H1 (cell line): Measurements from ENCODE around the gene CWC27. TPM values are rescaled to one million over a fixed set of nuclear protein-coding genes. Genes with fewer than 3 reads are reported as not detected.

Experiments used
- CTCF ChIA-PET: fragments of 300-600 bp; sonication (Branson Sonifier 250); formaldehyde crosslinking; loops from one replicate; lab custom pipeline; 2021; ENCODE audit not compliant: partially characterized antibody; lab: Charles Lee
- POLR2A ChIA-PET: fragments of 300-600 bp; sonication (Branson Sonifier 250); formaldehyde crosslinking; loops from one replicate; lab custom pipeline; 2021; ENCODE audit warnings: inconsistent platforms; ENCODE audit not compliant: partially characterized antibody; lab: Charles Lee
- DNase-seq, 2 experiments: peaks; one replicate each; pipeline versions ENCODE4 v3.0.0 to v3.0.0-alpha.2; 2010 to 2022; ENCODE audit warnings: low spot score in 2 of 2, low read depth in 1 of 2, mixed read lengths in 1 of 2
- FAIRE-seq: peaks from 2 replicates; lab custom pipeline; 2011; peaks lifted over from hg19 to GRCh38; lab: Jason Lieb, UNC
- H2AFZ ChIP-seq: 2 replicates; pipeline ENCODE4 v1.8.1; 2012; ENCODE audit warnings: low read length, inconsistent platforms
- H2AK5ac ChIP-seq: 2 replicates; pipeline ENCODE4 v1.6.1; 2013; ENCODE audit warnings: low read depth, low read length
- H2BK120ac ChIP-seq: replicated peaks from 2 replicates; pipeline ENCODE3; 2013; ENCODE audit warnings: low read depth, low read length, inconsistent platforms
- H2BK12ac ChIP-seq: 2 replicates; pipeline ENCODE4 v1.6.1; 2013; ENCODE audit warnings: low read depth, low read length
- H2BK15ac ChIP-seq: 2 replicates; pipeline ENCODE4 v1.6.1; 2013; ENCODE audit warnings: low read length
- H2BK20ac ChIP-seq: 2 replicates; pipeline ENCODE4 v1.6.1; 2013; ENCODE audit warnings: low read length
- H2BK5ac ChIP-seq: 2 replicates; pipeline ENCODE4 v1.6.1; 2013; ENCODE audit warnings: low read depth, low read length
- H3K14ac ChIP-seq: 2 replicates; pipeline ENCODE4 v1.6.1; 2013; ENCODE audit warnings: inconsistent platforms; ENCODE audit not compliant: insufficient read length
- H3K18ac ChIP-seq: 2 replicates; pipeline ENCODE4 v1.6.1; 2013; ENCODE audit warnings: low read length; ENCODE audit errors: extremely low read depth
- H3K23ac ChIP-seq: 2 replicates; pipeline ENCODE4 v1.6.1; 2013; ENCODE audit warnings: inconsistent platforms; ENCODE audit not compliant: insufficient read length
- H3K23me2 ChIP-seq: 2 replicates; pipeline ENCODE4 v1.6.1; 2013; ENCODE audit warnings: low read depth, low read length
- H3K27ac ChIP-seq: 2 replicates; pipeline ENCODE4 v1.6.1; 2011; ENCODE audit warnings: low read depth, low read length, inconsistent platforms
- H3K27me3 ChIP-seq, 4 experiments: replicated peaks in 1 of 4; 1 replicate in 1 of 4; 2 replicates in 3 of 4; pipeline versions ENCODE4 v1.6.1 to v1.8.1; 2011 to 2013; ENCODE audit warnings: low read length in 3 of 4, mild to moderate bottlenecking in 3 of 4, inconsistent platforms in 2 of 4, mixed read lengths in 2 of 4, moderate library complexity in 1 of 4; ENCODE audit not compliant: control insufficient read depth in 3 of 4, insufficient read depth in 3 of 4; ENCODE audit errors: extremely low read depth in 1 of 4
- H3K36me3 ChIP-seq, 4 experiments: 2 replicates each; pipeline versions ENCODE4 v1.6.1 to v1.8.1; 2011 to 2013; ENCODE audit warnings: mild to moderate bottlenecking in 4 of 4, low read length in 3 of 4, moderate library complexity in 2 of 4, control low read depth in 1 of 4, inconsistent platforms in 1 of 4; ENCODE audit not compliant: insufficient read depth in 4 of 4, control insufficient read depth in 2 of 4
- H3K4ac ChIP-seq: replicated peaks from 2 replicates; pipeline ENCODE3; 2013; ENCODE audit warnings: low read length, low read depth, mixed read lengths, inconsistent platforms; ENCODE audit not compliant: insufficient read length
- H3K4me1 ChIP-seq, 4 experiments: replicated peaks in 1 of 4; 1 replicate in 1 of 4; 2 replicates in 3 of 4; pipeline versions ENCODE4 v1.6.1 to v1.8.1; 2011 to 2013; ENCODE audit warnings: low read length in 3 of 4, inconsistent platforms in 2 of 4, mixed read lengths in 1 of 4; ENCODE audit not compliant: insufficient read depth in 4 of 4, control insufficient read depth in 3 of 4
- H3K4me2 ChIP-seq, 2 experiments: 2 replicates each; pipeline versions ENCODE4 v1.6.1 to v1.8.1; 2011 to 2013; ENCODE audit warnings: low read depth in 2 of 2, low read length in 2 of 2, control low read depth in 1 of 2, inconsistent platforms in 1 of 2, mild to moderate bottlenecking in 1 of 2; ENCODE audit not compliant: insufficient read depth in 1 of 2
- H3K4me3 ChIP-seq, 4 experiments: fragments of 200-600, 300-600 bp in 1 of 4; sonication (generic), shearing (Covaris generic), sonication (Bioruptor Twin) in 1 of 4; 2 replicates each; pipeline versions ENCODE4 v1.5.1 to v1.8.1; 2011 to 2016; ENCODE audit warnings: low read length in 4 of 4, low read depth in 3 of 4, control low read depth in 2 of 4, inconsistent platforms in 2 of 4, mild to moderate bottlenecking in 2 of 4, mixed read lengths in 1 of 4, moderate library complexity in 1 of 4; ENCODE audit not compliant: insufficient read depth in 2 of 4; ENCODE audit errors: extremely low read depth in 1 of 4
- H3K56ac ChIP-seq: replicated peaks from 2 replicates; pipeline ENCODE3; 2013; ENCODE audit warnings: low read depth, mild to moderate bottlenecking, mixed read lengths, low read length, inconsistent platforms; ENCODE audit not compliant: insufficient read length
- H3K79me1 ChIP-seq: 2 replicates; pipeline ENCODE4 v1.6.1; 2013; ENCODE audit warnings: low read depth, low read length, control low read depth
- H3K79me2 ChIP-seq, 2 experiments: 2 replicates each; pipeline versions ENCODE4 v1.6.1 to v1.8.1; 2012 to 2013; ENCODE audit warnings: low read length in 2 of 2, mild to moderate bottlenecking in 2 of 2, inconsistent platforms in 1 of 2; ENCODE audit not compliant: insufficient read depth in 2 of 2, control insufficient read depth in 1 of 2
- H3K9ac ChIP-seq, 4 experiments: replicated peaks in 1 of 4; 1 replicate in 1 of 4; 2 replicates in 3 of 4; pipeline versions ENCODE4 v1.6.1 to v1.8.1; 2011 to 2013; ENCODE audit warnings: low read depth in 3 of 4, low read length in 3 of 4, control low read depth in 2 of 4, mild to moderate bottlenecking in 2 of 4, moderate library complexity in 2 of 4, inconsistent platforms in 1 of 4; ENCODE audit errors: extremely low read depth in 1 of 4
- H3K9me3 ChIP-seq, 2 experiments: 2 replicates each; pipeline versions ENCODE4 v1.6.1 to v1.8.1; 2012 to 2013; ENCODE audit warnings: mild to moderate bottlenecking in 2 of 2, moderate library complexity in 2 of 2, control low read depth in 1 of 2, inconsistent platforms in 1 of 2, low read depth in 1 of 2, low read length in 1 of 2, mixed read lengths in 1 of 2; ENCODE audit not compliant: insufficient read depth in 2 of 2
- H4K20me1 ChIP-seq, 2 experiments: replicated peaks in 1 of 2; 2 replicates each; pipeline versions ENCODE3 to v1.8.1; 2011 to 2013; ENCODE audit warnings: inconsistent platforms in 2 of 2, low read length in 2 of 2, mild to moderate bottlenecking in 1 of 2; ENCODE audit not compliant: insufficient read depth in 2 of 2, control insufficient read depth in 1 of 2
- H4K5ac ChIP-seq: 2 replicates; pipeline ENCODE4 v1.6.1; 2013; ENCODE audit warnings: low read length, low read depth, mixed read lengths, inconsistent platforms; ENCODE audit not compliant: insufficient read length
- H4K8ac ChIP-seq: 2 replicates; pipeline ENCODE4 v1.8.0; 2013; ENCODE audit warnings: mild to moderate bottlenecking, moderate library complexity, low read length, inconsistent platforms; ENCODE audit not compliant: insufficient read depth; ENCODE audit errors: extremely low read depth
- H4K91ac ChIP-seq: replicated peaks from 2 replicates; pipeline ENCODE3; 2013; ENCODE audit warnings: low read length, mixed read lengths, inconsistent platforms; ENCODE audit not compliant: insufficient read length
- ATF2 ChIP-seq: IDR thresholded peaks from 2 replicates; pipeline ENCODE4 v1.6.1; 2012; ENCODE audit warnings: low read length, inconsistent platforms
- ATF3 ChIP-seq: IDR thresholded peaks from 2 replicates; pipeline ENCODE4 v1.6.1; 2011; ENCODE audit warnings: low read depth, mild to moderate bottlenecking, low read length; ENCODE audit not compliant: insufficient read depth
- CHD2 ChIP-seq: IDR thresholded peaks from 2 replicates; pipeline ENCODE4 v1.6.1; 2012; ENCODE audit warnings: low read length, improper control_type of control experiment
- RBBP5 ChIP-seq: IDR thresholded peaks from 2 replicates; pipeline ENCODE4 v1.7.1; 2012; ENCODE audit warnings: low read depth, mild to moderate bottlenecking, inconsistent platforms, low read length, moderate library complexity, borderline replicate concordance
- SRF ChIP-seq: IDR thresholded peaks from 2 replicates; pipeline ENCODE4 v1.6.1; 2011; ENCODE audit warnings: mild to moderate bottlenecking, low read depth, low read length, moderate library complexity
- SUZ12 ChIP-seq: fragments of 200-600 bp; sonication (generic); IDR thresholded peaks from 2 replicates; pipeline ENCODE4 v1.6.1; 2012; ENCODE audit warnings: mild to moderate bottlenecking, inconsistent platforms, low read length, moderate library complexity, mixed read lengths
- TAF7 ChIP-seq: optimal IDR thresholded peaks from 2 replicates; pipeline ENCODE3; 2011; ENCODE audit warnings: low read depth, mild to moderate bottlenecking, inconsistent platforms, low read length, moderate library complexity, borderline replicate concordance
- TBP ChIP-seq: IDR thresholded peaks from 2 replicates; pipeline ENCODE4 v1.6.1; 2011; ENCODE audit warnings: low read depth, low read length, improper control_type of control experiment
- USF2 ChIP-seq: IDR thresholded peaks from 2 replicates; pipeline ENCODE4 v1.6.1; 2011; ENCODE audit warnings: low read length, improper control_type of control experiment
- YY1 ChIP-seq: IDR thresholded peaks from 2 replicates; pipeline ENCODE4 v1.6.1; 2011; ENCODE audit warnings: low read depth, mild to moderate bottlenecking, low read length
- WGBS, 2 experiments: shearing (Covaris generic) in 1 of 2; methylation state at CpG; one replicate each; pipeline versions ENCODE4 v1.1.6 to v1.1.7; 2013 to 2015; ENCODE audit warnings: low lambda C conversion rate in 2 of 2, mixed read lengths in 2 of 2, inconsistent platforms in 1 of 2, low coverage in 1 of 2, missing lambda C conversion rate in 1 of 2; ENCODE audit not compliant: insufficient replicate concordance in 2 of 2, insufficient coverage in 1 of 2, insufficient read length in 1 of 2; ENCODE audit errors: extremely low coverage in 1 of 2, missing lambda C conversion rate in 1 of 2; 5-methylcytosine and 5-hydroxymethylcytosine counted together
- polyA plus RNA-seq, 7 experiments: library from polyadenylated mRNA; depleted of rRNA in 3 of 7; stranded (reverse) in 5 of 7; unstranded in 2 of 7; fragments of >200 nt in 5 of 7; fragments of 200-250 nt in 2 of 7; gene quantifications; 1 replicate in 5 of 7; 2 replicates in 1 of 7; 4 replicates in 1 of 7; pipeline versions ENCODE4 v1.2.1 to v1.2.3, GENCODE V29; 2011 to 2013; ENCODE audit warnings: missing spikeins in 2 of 7, mixed read lengths in 2 of 7
- total RNA-seq: library from RNA; stranded (reverse); fragmentation: NEBNext Ultra II Directional; extraction: Animal tissue kit (Norgen Biotek cat#: 25700); gene quantifications from 2 replicates; pipeline ENCODE4 v1.2.1, GENCODE V29; 2021

CWC27 gene
- total and polyA plus RNA-seq, 2 of the 8 experiments (the other 6 are each of a cell fraction or from before 2014, with no cell fraction given) = 24.9 to 43.4 TPM

GRCh38 chr5:65065001-65065511, 296.3 kb downstream of the CWC27 start:
- Histone ChIP-seq H2AK5ac (no peak overlapping the region), H3K4ac (no peak overlapping the region), H4K91ac (no peak overlapping the region), H3K27me3 (no peaks in the 10 kb centered on the region), H3K79me2 (no peaks in the 10 kb centered on the region), H4K8ac (no peak overlapping the region), H3K18ac (no peak overlapping the region), H2BK120ac (no peak overlapping the region), H3K23me2 (no peaks in the 10 kb centered on the region), H2AFZ (no peak overlapping the region), H3K23ac (no peak overlapping the region), H3K4me1 (peaks cover 0 to 7% (median 3%) of the 10 kb centered on the region in 4 experiments; a peak in 3 of 7 replicates), H2BK5ac (no peak overlapping the region), H3K4me2 (no peak overlapping the region), H4K20me1 (no peaks in the 10 kb centered on the region), H3K14ac (no peak overlapping the region), H3K56ac (no peak overlapping the region), H3K27ac (no peak overlapping the region), H4K5ac (no peak overlapping the region), H2BK20ac (no peak overlapping the region), H3K9ac (no peak overlapping the region), H3K9me3 (no peaks in the 10 kb centered on the region), H3K36me3 (no peaks in the 10 kb centered on the region), H2BK15ac (no peak overlapping the region), H3K4me3 (no peak overlapping the region), H3K79me1 (no peaks in the 10 kb centered on the region), H2BK12ac (no peak overlapping the region)
- DNase-seq (no peak), FAIRE-seq (no peak)
- POLR2A ChIA-PET = interaction anchor here (1.4 kb wide), 1 partner anchor 27 kb away, joined by 3 read pairs; no protein-coding TSS in a partner anchor
- CTCF ChIA-PET = interaction anchor here (1.4 to 2.0 kb wide), 2 partner anchors 11 to 254 kb away, joined by 3 to 5 read pairs; no protein-coding TSS in a partner anchor
- WGBS, 2 experiments = 89% methylated on average over 2 of the region's 2 CpGs; no CpG with 5 or more reads in 1 of the 2 experiments
- TF ChIP-seq TAF7 (no peak), TBP (no peak), YY1 (no peak), USF2 (no peak), RBBP5 (no peak), ATF2 (no peak), SRF (no peak), ATF3 (no peak), CHD2 (no peak), SUZ12 (no peak)
